ENCODE measurements around the gene CTR9. TPM values are rescaled to one million over a fixed set of nuclear protein-coding genes. Genes with fewer than 3 reads are reported as not detected.

Gene CTR9
- total RNA-seq, 1 experiment from 2014 or later: 45.9 TPM

DNA sequence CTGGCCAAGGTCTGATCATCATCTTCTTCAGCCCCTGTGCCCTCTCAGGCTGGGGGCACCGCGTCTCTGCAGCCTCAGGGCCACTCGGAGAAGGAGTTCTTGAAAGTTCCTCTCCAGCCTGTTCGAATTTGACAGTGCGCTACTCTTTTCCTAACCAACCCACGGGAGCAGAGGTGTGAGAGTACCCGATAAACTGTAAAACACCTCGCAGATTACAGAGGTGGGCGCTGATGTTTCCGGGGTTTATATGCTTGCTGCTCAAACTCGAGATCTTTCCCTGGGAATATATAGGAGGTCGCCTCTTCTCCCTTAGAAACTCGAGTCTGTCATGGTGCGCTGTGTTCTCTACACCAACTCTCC is 515 bp downstream of the CTR9 start:
- Histone ChIP-seq H3K36me3 (ENCODE audit: insufficient read depth, low read length, poor library complexity, severe bottlenecking) (peaks cover 28% of the 10 kb centered on the region), H3K27ac (ENCODE audit: low read depth, low read length, poor library complexity, severe bottlenecking) (peak overlapping the region; percentile 95), H3K4me3 (ENCODE audit: low read depth, low read length, poor library complexity, severe bottlenecking) (peak overlapping the region; percentile 99), H3K9me3 (ENCODE audit: low read depth, low read length, poor library complexity, severe bottlenecking) (no peaks in the 10 kb centered on the region), H3K4me1 (ENCODE audit: insufficient read depth, low read length, poor library complexity, severe bottlenecking) (no peaks in the 10 kb centered on the region), H3K27me3 (replicated peaks; ENCODE audit: insufficient read depth, low read depth, low read length, poor library complexity) (no peaks in the 10 kb centered on the region)
- TF ChIP-seq EZH2 (IDR thresholded peaks at IDR 0.05; ENCODE audit: borderline replicate concordance, low read depth, low read length, poor library complexity, severe bottlenecking): no peak
- DNase-seq (ENCODE audit: low spot score): no peak
- no TSS peak for BruUV-seq (replicated peaks)
- ChIA-PET POLR2A (ENCODE audit: low non-redundant PET) (interaction anchor here (0.5 to 0.7 kb wide), 4 partner anchors 58 to 623 kb away, joined by 3 to 16 read pairs (median 6); no protein-coding TSS in a partner anchor), CTCF (interaction anchor here (0.6 kb wide), 2 partner anchors 445 to 891 kb away, joined by 3 read pairs; no protein-coding TSS in a partner anchor)
- intact Hi-C loops (cut with micrococcal nuclease; ENCODE audit: unreplicated experiment): no loop called here

DNA sequence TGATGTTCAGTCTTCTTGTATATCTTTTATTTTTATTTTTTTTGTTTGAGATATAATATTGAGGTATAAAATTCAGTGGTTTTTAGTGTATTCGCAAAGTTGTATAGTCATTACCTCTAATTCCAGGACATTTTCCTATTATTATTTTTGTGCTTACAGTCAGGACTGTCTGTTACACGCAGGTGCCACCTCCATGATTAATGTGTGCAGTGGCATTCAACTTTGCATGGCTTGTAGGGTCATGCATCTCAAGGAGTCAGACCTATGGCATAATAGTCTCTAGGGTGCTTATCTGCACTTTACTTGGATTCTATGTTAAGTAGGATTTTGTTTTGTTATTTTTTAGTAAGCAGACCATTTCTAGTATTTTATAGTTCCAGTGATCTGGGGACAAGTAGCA is 1.0 kb downstream of the CTR9 start:
- Histone ChIP-seq H3K4me1 (ENCODE audit: insufficient read depth, low read length, poor library complexity, severe bottlenecking) (no peaks in the 10 kb centered on the region), H3K27me3 (replicated peaks; ENCODE audit: insufficient read depth, low read depth, low read length, poor library complexity) (no peaks in the 10 kb centered on the region), H3K9me3 (ENCODE audit: low read depth, low read length, poor library complexity, severe bottlenecking) (no peaks in the 10 kb centered on the region), H3K4me3 (ENCODE audit: low read depth, low read length, poor library complexity, severe bottlenecking) (peak overlapping the region; percentile 99), H3K27ac (ENCODE audit: low read depth, low read length, poor library complexity, severe bottlenecking) (no peak overlapping the region), H3K36me3 (ENCODE audit: insufficient read depth, low read length, poor library complexity, severe bottlenecking) (peaks cover 33% of the 10 kb centered on the region)
- TF ChIP-seq, protein P1, sequence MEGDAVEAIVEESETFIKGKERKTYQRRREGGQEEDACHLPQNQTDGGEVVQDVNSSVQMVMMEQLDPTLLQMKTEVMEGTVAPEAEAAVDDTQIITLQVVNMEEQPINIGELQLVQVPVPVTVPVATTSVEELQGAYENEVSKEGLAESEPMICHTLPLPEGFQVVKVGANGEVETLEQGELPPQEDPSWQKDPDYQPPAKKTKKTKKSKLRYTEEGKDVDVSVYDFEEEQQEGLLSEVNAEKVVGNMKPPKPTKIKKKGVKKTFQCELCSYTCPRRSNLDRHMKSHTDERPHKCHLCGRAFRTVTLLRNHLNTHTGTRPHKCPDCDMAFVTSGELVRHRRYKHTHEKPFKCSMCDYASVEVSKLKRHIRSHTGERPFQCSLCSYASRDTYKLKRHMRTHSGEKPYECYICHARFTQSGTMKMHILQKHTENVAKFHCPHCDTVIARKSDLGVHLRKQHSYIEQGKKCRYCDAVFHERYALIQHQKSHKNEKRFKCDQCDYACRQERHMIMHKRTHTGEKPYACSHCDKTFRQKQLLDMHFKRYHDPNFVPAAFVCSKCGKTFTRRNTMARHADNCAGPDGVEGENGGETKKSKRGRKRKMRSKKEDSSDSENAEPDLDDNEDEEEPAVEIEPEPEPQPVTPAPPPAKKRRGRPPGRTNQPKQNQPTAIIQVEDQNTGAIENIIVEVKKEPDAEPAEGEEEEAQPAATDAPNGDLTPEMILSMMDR (conservative IDR thresholded peaks at IDR 0.05; ENCODE audit: low read depth, low read length): no peak
- TF ChIP-seq EZH2 (IDR thresholded peaks at IDR 0.05; ENCODE audit: borderline replicate concordance, low read depth, low read length, poor library complexity, severe bottlenecking): no peak
- intact Hi-C loops (cut with micrococcal nuclease; ENCODE audit: unreplicated experiment): no loop called here
- POLR2A ChIA-PET (ENCODE audit: low non-redundant PET): no interaction called here
- CTCF ChIA-PET: no interaction called here
- no peak for DNase-seq (ENCODE audit: low spot score)
- TSS peak; percentile 53 for BruUV-seq (replicated peaks)

DNA sequence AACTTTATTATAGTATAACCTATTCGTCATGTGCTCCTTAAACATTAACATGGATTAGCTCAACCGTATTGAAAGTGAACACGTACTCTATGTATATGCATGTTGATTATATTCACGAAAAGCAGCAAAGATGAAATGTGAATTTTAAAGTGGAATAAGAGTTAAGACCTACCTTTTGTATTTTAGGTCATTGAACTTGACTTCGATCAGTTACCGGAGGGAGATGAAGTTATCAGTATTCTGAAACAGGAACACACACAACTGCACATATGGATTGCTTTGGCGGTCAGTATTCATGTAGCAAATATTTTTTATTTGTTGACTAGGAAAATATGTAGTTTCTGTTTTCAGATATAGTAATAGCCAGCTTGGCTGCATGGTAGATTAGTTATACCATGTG is 1.4 kb downstream of the CTR9 start:
- POLR2A ChIA-PET (ENCODE audit: low non-redundant PET): no interaction called here
- Histone ChIP-seq H3K36me3 (ENCODE audit: insufficient read depth, low read length, poor library complexity, severe bottlenecking) (peaks cover 36% of the 10 kb centered on the region), H3K27ac (ENCODE audit: low read depth, low read length, poor library complexity, severe bottlenecking) (no peak overlapping the region), H3K27me3 (replicated peaks; ENCODE audit: insufficient read depth, low read depth, low read length, poor library complexity) (no peaks in the 10 kb centered on the region), H3K9me3 (ENCODE audit: low read depth, low read length, poor library complexity, severe bottlenecking) (no peaks in the 10 kb centered on the region), H3K4me1 (ENCODE audit: insufficient read depth, low read length, poor library complexity, severe bottlenecking) (no peaks in the 10 kb centered on the region), H3K4me3 (ENCODE audit: low read depth, low read length, poor library complexity, severe bottlenecking) (peak overlapping the region; percentile 99)
- intact Hi-C loops (cut with micrococcal nuclease; ENCODE audit: unreplicated experiment): no loop called here
- DNase-seq (ENCODE audit: low spot score): no peak
- CTCF ChIA-PET: no interaction called here
- TF ChIP-seq, protein P1 (conservative IDR thresholded peaks at IDR 0.05; ENCODE audit: low read depth, low read length): no peak
- no peak for TF ChIP-seq EZH2 (IDR thresholded peaks at IDR 0.05; ENCODE audit: borderline replicate concordance, low read depth, low read length, poor library complexity, severe bottlenecking)
- BruUV-seq (replicated peaks): no TSS peak

DNA sequence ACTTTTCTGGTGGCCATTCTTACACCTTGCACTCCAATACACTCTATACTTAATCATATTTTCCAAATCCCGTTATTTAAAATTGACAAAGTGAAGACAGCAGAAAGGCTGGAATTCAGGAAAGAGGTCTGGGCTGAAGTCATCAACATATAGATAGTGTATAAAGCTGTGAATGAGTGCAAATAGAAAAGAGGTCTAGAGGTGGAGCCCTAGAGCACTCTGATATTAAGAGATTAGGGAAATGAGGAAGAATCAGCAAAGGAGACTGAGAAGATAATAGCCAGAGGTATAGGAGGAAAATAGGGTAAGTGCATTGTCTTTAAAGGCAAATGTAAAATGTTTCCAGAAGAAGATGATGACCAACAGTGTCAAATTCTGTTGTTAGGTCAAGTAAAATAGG is 7.9 kb downstream of the CTR9 start:
- peak; percentile 45 for DNase-seq (ENCODE audit: low spot score)
- no peaks in the 10 kb centered on the region for H3K9me3 ChIP-seq (ENCODE audit: low read depth, low read length, poor library complexity, severe bottlenecking)
- peaks cover 87% of the 10 kb centered on the region for H3K36me3 ChIP-seq (ENCODE audit: insufficient read depth, low read length, poor library complexity, severe bottlenecking)
- ChIA-PET POLR2A (ENCODE audit: low non-redundant PET) (no interaction called here), CTCF (no interaction called here)
- H3K27me3 ChIP-seq (replicated peaks; ENCODE audit: insufficient read depth, low read depth, low read length, poor library complexity): no peaks in the 10 kb centered on the region
- TF ChIP-seq, protein P1 (conservative IDR thresholded peaks at IDR 0.05; ENCODE audit: low read depth, low read length): peak; percentile 47
- TF ChIP-seq EZH2 (IDR thresholded peaks at IDR 0.05; ENCODE audit: borderline replicate concordance, low read depth, low read length, poor library complexity, severe bottlenecking): no peak
- no peaks in the 10 kb centered on the region for H3K4me1 ChIP-seq (ENCODE audit: insufficient read depth, low read length, poor library complexity, severe bottlenecking)
- BruUV-seq (replicated peaks): no TSS peak
- H3K4me3 ChIP-seq (ENCODE audit: low read depth, low read length, poor library complexity, severe bottlenecking): no peak overlapping the region
- intact Hi-C loops (cut with micrococcal nuclease; ENCODE audit: unreplicated experiment): no loop called here
- no peak overlapping the region for H3K27ac ChIP-seq (ENCODE audit: low read depth, low read length, poor library complexity, severe bottlenecking)

Measured in A673 (cell line).